Neural cell (in vitro differentiated cells): ENCODE data around the gene PDCD7. TPM values are rescaled to one million over a fixed set of nuclear protein-coding genes. Genes with fewer than 3 reads are reported as not detected.

Source experiments
- H2AFZ ChIP-seq: fragments of 200-600, 300-800 bp; sonication (generic), shearing (Covaris generic); 2 replicates; pipeline ENCODE4 v1.6.0; 2014; ENCODE audit warnings: low read depth, mild to moderate bottlenecking, antibody characterized with exemption, low read length, moderate library complexity
- H3F3A ChIP-seq: fragments of 200-600 bp; shearing (Covaris generic); 2 replicates; pipeline ENCODE4 v1.6.1; 2016; ENCODE audit warnings: mild to moderate bottlenecking, moderate library complexity, mixed read lengths, antibody characterized with exemption, low read length; ENCODE audit not compliant: insufficient read depth, poor library complexity, severe bottlenecking
- H3K27ac ChIP-seq: fragments of 200-600, 300-800 bp; sonication (generic), shearing (Covaris generic); 2 replicates; pipeline ENCODE4 v1.5.1; 2014; ENCODE audit warnings: mild to moderate bottlenecking, low read length, moderate library complexity
- H3K27me3 ChIP-seq: fragments of 300-800, 200-600 bp; sonication (generic), shearing (Covaris generic); 2 replicates; pipeline ENCODE4 v1.6.0; 2014; ENCODE audit warnings: mild to moderate bottlenecking, low read depth, low read length, moderate library complexity; ENCODE audit not compliant: insufficient read depth
- H3K36me3 ChIP-seq: fragments of 300-800, 200-600 bp; sonication (generic), shearing (Covaris generic); 2 replicates; pipeline ENCODE4 v1.5.1; 2014; ENCODE audit warnings: mild to moderate bottlenecking, antibody characterized with exemption, low read length, moderate library complexity; ENCODE audit not compliant: insufficient read depth
- H3K4me2 ChIP-seq: fragments of 300-800, 200-600 bp; sonication (generic), shearing (Covaris generic); 2 replicates; pipeline ENCODE4 v1.6.0; 2014; ENCODE audit warnings: mild to moderate bottlenecking, low read length
- H3K4me3 ChIP-seq: fragments of 300-800, 200-600 bp; sonication (generic), shearing (Covaris generic); 2 replicates; pipeline ENCODE4 v1.5.1; 2014; ENCODE audit warnings: mild to moderate bottlenecking, low read length, moderate library complexity
- H3K79me2 ChIP-seq: fragments of 200-600 bp; shearing (Covaris generic); replicated peaks from 2 replicates; pipeline ENCODE4 v1.6.0; 2014; ENCODE audit warnings: mild to moderate bottlenecking, low read length, moderate library complexity; ENCODE audit not compliant: insufficient read depth
- H3K9ac ChIP-seq: fragments of 300-800, 200-600 bp; sonication (generic), shearing (Covaris generic); 2 replicates; pipeline ENCODE4 v1.6.1; 2016; ENCODE audit warnings: mild to moderate bottlenecking, low read length, mixed read lengths
- H3K9me2 ChIP-seq: fragments of 200-600 bp; shearing (Covaris generic); 2 replicates; pipeline ENCODE4 v1.6.1; 2016; ENCODE audit warnings: mild to moderate bottlenecking, low read length, mixed read lengths; ENCODE audit not compliant: insufficient read depth
- H3K9me3 ChIP-seq: fragments of 200-600, 300-800 bp; sonication (generic), shearing (Covaris generic); 2 replicates; pipeline ENCODE4 v1.6.1; 2016; ENCODE audit warnings: mild to moderate bottlenecking, mixed run types, low read length, moderate library complexity, mixed read lengths
- H4K20me1 ChIP-seq: fragments of 200-600 bp; shearing (Covaris generic); 2 replicates; pipeline ENCODE4 v1.6.1; 2016; ENCODE audit warnings: mild to moderate bottlenecking, mixed run types; ENCODE audit not compliant: insufficient read depth
- EP300 ChIP-seq: fragments of 450-650 bp; conservative IDR thresholded peaks from 2 replicates; pipeline ENCODE4 v1.6.1; 2014; ENCODE audit warnings: antibody characterized with exemption, mild to moderate bottlenecking, moderate library complexity; ENCODE audit not compliant: poor library complexity, severe bottlenecking
- EZH2 ChIP-seq: fragments of 200-600, 300-800 bp; shearing (Covaris generic), sonication (generic); IDR thresholded peaks from 2 replicates; pipeline ENCODE4 v1.6.1; 2014; ENCODE audit warnings: antibody characterized with exemption, low read length, borderline replicate concordance, mild to moderate bottlenecking; ENCODE audit not compliant: insufficient read depth, poor library complexity, severe bottlenecking
- MXI1 ChIP-seq: fragments of 450-650 bp; conservative IDR thresholded peaks from 2 replicates; pipeline ENCODE4 v1.6.1; 2014; ENCODE audit warnings: antibody characterized with exemption, mild to moderate bottlenecking; ENCODE audit not compliant: poor library complexity, severe bottlenecking
- POLR2AphosphoS5 ChIP-seq: IDR thresholded peaks from 2 replicates; pipeline ENCODE4 v1.6.1; 2012
- RAD21 ChIP-seq: fragments of 450-650 bp; conservative IDR thresholded peaks from 2 replicates; pipeline ENCODE4 v1.6.1; 2014; ENCODE audit warnings: antibody characterized with exemption, mild to moderate bottlenecking, moderate library complexity
- SMC3 ChIP-seq: fragments of 450-650 bp; conservative IDR thresholded peaks from 2 replicates; pipeline ENCODE4 v1.6.1; 2014; ENCODE audit warnings: antibody characterized with exemption, mild to moderate bottlenecking, moderate library complexity; ENCODE audit not compliant: poor library complexity
- TAF1 ChIP-seq: IDR thresholded peaks from 2 replicates; pipeline ENCODE4 v1.6.1; 2012; ENCODE audit warnings: low read depth
- polyA plus RNA-seq: library from polyadenylated mRNA; depleted of rRNA; stranded (reverse); fragments of >200 nt; gene quantifications from 2 replicates; pipeline ENCODE4 v1.2.3, GENCODE V29; 2014
- TF ChIP-seq, protein P1 (sequence below): fragments of 450-650 bp; IDR thresholded peaks from 2 replicates; pipeline ENCODE4 v1.5.1; 2014; ENCODE audit warnings: antibody characterized with exemption, mild to moderate bottlenecking, moderate library complexity; ENCODE audit not compliant: poor library complexity, severe bottlenecking
- TF ChIP-seq, protein P2 (sequence below): IDR thresholded peaks from 2 replicates; pipeline ENCODE4 v1.6.1; 2012; ENCODE audit warnings: borderline replicate concordance

Gene PDCD7
- polyA plus RNA-seq, 1 donor from 2014 or later = 46.8 TPM

DNA sequence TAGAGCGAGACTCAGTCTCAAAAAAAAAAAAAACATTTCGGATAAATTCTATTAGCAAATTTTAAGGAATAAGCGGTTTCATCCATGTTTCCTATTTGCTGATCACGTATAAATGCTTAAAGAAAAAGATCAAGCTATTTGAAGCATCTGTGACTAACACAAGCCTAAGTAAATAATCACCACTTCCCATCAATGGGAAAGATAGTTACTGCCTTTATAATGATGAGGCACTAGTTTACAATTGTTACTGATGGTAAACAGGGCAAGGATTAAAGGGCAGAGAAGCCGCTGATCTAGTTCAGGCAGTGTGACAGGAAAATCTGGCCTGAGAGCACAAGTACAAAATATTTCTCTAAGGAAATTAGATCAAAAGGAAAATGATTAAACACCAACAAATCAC, 37.8 kb upstream of the PDCD7 start:
- no peaks in the 10 kb centered on the region for H3K36me3 ChIP-seq
- TF ChIP-seq SMC3 = no peak
- no peak for TF ChIP-seq EP300
- TF ChIP-seq MXI1 = no peak
- TF ChIP-seq RAD21 = no peak
- TF ChIP-seq, protein P1, sequence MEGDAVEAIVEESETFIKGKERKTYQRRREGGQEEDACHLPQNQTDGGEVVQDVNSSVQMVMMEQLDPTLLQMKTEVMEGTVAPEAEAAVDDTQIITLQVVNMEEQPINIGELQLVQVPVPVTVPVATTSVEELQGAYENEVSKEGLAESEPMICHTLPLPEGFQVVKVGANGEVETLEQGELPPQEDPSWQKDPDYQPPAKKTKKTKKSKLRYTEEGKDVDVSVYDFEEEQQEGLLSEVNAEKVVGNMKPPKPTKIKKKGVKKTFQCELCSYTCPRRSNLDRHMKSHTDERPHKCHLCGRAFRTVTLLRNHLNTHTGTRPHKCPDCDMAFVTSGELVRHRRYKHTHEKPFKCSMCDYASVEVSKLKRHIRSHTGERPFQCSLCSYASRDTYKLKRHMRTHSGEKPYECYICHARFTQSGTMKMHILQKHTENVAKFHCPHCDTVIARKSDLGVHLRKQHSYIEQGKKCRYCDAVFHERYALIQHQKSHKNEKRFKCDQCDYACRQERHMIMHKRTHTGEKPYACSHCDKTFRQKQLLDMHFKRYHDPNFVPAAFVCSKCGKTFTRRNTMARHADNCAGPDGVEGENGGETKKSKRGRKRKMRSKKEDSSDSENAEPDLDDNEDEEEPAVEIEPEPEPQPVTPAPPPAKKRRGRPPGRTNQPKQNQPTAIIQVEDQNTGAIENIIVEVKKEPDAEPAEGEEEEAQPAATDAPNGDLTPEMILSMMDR = no peak
- TF ChIP-seq EZH2 = no peak
- TF ChIP-seq, protein P2, sequence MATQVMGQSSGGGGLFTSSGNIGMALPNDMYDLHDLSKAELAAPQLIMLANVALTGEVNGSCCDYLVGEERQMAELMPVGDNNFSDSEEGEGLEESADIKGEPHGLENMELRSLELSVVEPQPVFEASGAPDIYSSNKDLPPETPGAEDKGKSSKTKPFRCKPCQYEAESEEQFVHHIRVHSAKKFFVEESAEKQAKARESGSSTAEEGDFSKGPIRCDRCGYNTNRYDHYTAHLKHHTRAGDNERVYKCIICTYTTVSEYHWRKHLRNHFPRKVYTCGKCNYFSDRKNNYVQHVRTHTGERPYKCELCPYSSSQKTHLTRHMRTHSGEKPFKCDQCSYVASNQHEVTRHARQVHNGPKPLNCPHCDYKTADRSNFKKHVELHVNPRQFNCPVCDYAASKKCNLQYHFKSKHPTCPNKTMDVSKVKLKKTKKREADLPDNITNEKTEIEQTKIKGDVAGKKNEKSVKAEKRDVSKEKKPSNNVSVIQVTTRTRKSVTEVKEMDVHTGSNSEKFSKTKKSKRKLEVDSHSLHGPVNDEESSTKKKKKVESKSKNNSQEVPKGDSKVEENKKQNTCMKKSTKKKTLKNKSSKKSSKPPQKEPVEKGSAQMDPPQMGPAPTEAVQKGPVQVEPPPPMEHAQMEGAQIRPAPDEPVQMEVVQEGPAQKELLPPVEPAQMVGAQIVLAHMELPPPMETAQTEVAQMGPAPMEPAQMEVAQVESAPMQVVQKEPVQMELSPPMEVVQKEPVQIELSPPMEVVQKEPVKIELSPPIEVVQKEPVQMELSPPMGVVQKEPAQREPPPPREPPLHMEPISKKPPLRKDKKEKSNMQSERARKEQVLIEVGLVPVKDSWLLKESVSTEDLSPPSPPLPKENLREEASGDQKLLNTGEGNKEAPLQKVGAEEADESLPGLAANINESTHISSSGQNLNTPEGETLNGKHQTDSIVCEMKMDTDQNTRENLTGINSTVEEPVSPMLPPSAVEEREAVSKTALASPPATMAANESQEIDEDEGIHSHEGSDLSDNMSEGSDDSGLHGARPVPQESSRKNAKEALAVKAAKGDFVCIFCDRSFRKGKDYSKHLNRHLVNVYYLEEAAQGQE = no peak
- no peak for TF ChIP-seq POLR2AphosphoS5
- TF ChIP-seq TAF1 = no peak

DNA sequence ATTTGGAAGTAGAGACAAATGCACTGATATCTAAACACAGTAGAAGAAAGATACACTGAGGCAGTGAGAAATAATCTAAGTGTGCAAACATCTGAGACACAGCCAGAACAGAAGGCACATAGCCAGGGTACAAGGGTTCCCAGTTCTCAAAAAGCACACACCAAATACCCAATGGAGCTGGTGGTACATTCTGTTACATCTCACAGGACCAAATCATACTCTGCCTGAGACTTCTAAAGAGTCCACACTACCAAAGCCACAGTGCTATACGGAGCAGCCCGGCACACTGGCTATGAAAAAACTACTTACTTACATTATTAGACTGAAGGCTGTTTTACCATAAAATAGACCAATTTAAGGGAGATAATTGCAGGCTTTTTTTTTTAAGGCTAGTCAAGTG, 32.3 kb upstream of the PDCD7 start:
- Histone ChIP-seq H3K79me2 (peaks cover 6% of the 10 kb centered on the region), H3K9me3 (no peaks in the 10 kb centered on the region), H3K4me3 (no peak overlapping the region), H3K27me3 (no peaks in the 10 kb centered on the region), H3F3A (no peaks in the 10 kb centered on the region), H3K4me2 (no peak overlapping the region), H2AFZ (no peak overlapping the region), H3K27ac (no peak overlapping the region), H3K9ac (no peak overlapping the region), H3K36me3 (no peaks in the 10 kb centered on the region), H3K9me2 (no peaks in the 10 kb centered on the region), H4K20me1 (no peaks in the 10 kb centered on the region)
- TF ChIP-seq SMC3 = no peak
- no peak for TF ChIP-seq MXI1
- no peak for TF ChIP-seq RAD21
- no peak for TF ChIP-seq TAF1
- TF ChIP-seq POLR2AphosphoS5 = no peak
- TF ChIP-seq, protein P2 = no peak
- no peak for TF ChIP-seq EP300
- TF ChIP-seq, protein P1 = no peak
- TF ChIP-seq EZH2 = no peak

More for the DNA sequence above, 37.8 kb upstream of the PDCD7 start:
- no peak overlapping the region for H3K4me3 ChIP-seq
- no peaks in the 10 kb centered on the region for H3K9me2 ChIP-seq
- H4K20me1 ChIP-seq = no peaks in the 10 kb centered on the region
- H3K27ac ChIP-seq = no peak overlapping the region
- H3K9me3 ChIP-seq = no peaks in the 10 kb centered on the region
- no peaks in the 10 kb centered on the region for H3K27me3 ChIP-seq
- no peak overlapping the region for H3K9ac ChIP-seq
- H2AFZ ChIP-seq = no peak overlapping the region
- no peaks in the 10 kb centered on the region for H3K79me2 ChIP-seq
- no peak overlapping the region for H3K4me2 ChIP-seq
- H3F3A ChIP-seq = no peaks in the 10 kb centered on the region
